ENCODE data around the gene SLC6A11.

The SLC6A11 gene

GRCh38 chr3:10790713-10791112 is 25.3 kb upstream of the SLC6A11 start:
- no peak for DNase-seq (ENCODE audit: low read depth, low spot score)

- DNase-seq (ENCODE audit: low read depth, low spot score): no peak
These were observed 23.8 kb upstream of the SLC6A11 start for GRCh38 chr3:10792208-10792607.

- DNase-seq (ENCODE audit: low read depth, low spot score): no peak
These were observed 17.2 kb upstream of the SLC6A11 start for GRCh38 chr3:10798600-10799367.

- DNase-seq (ENCODE audit: low read depth, low spot score): no peak
These were observed 11.8 kb upstream of the SLC6A11 start for GRCh38 chr3:10804183-10804648.

- no peak for DNase-seq (ENCODE audit: low read depth, low spot score)
These were observed 10.0 kb upstream of the SLC6A11 start for GRCh38 chr3:10806006-10806405.

GRCh38 chr3:10808130-10808735 is 7.8 kb upstream of the SLC6A11 start:
- no peak for DNase-seq (ENCODE audit: low read depth, low spot score)

- DNase-seq (ENCODE audit: low read depth, low spot score): no peak
These were observed 7.1 kb upstream of the SLC6A11 start for GRCh38 chr3:10808974-10809373.

GRCh38 chr3:10810376-10810775 is 5.7 kb upstream of the SLC6A11 start:
- no peak for DNase-seq (ENCODE audit: low read depth, low spot score)

GRCh38 chr3:10813425-10813824 is 2.6 kb upstream of the SLC6A11 start:
- DNase-seq (ENCODE audit: low read depth, low spot score): no peak

- DNase-seq (ENCODE audit: low read depth, low spot score): no peak
These were observed 1.4 kb upstream of the SLC6A11 start for GRCh38 chr3:10814623-10815022.

GRCh38 chr3:10815487-10815886 is 541 bp upstream of the SLC6A11 start:
- no peak for DNase-seq (ENCODE audit: low read depth, low spot score)

GRCh38 chr3:10816863-10817253 is 830 bp downstream of the SLC6A11 start:
- no peak for DNase-seq (ENCODE audit: low read depth, low spot score)

GRCh38 chr3:10817506-10817905 is 1.5 kb downstream of the SLC6A11 start:
- DNase-seq (ENCODE audit: low read depth, low spot score): no peak

- DNase-seq (ENCODE audit: low read depth, low spot score): no peak
These were observed 6.0 kb downstream of the SLC6A11 start for GRCh38 chr3:10822055-10822454.

- no peak for DNase-seq (ENCODE audit: low read depth, low spot score)
These were observed 6.9 kb downstream of the SLC6A11 start for GRCh38 chr3:10822708-10823515.

- DNase-seq (ENCODE audit: low read depth, low spot score): no peak
These were observed 7.4 kb downstream of the SLC6A11 start for GRCh38 chr3:10823516-10823818.

GRCh38 chr3:10824468-10824867 is 8.4 kb downstream of the SLC6A11 start:
- no peak for DNase-seq (ENCODE audit: low read depth, low spot score)

GRCh38 chr3:10833855-10834414 is 17.9 kb downstream of the SLC6A11 start:
- DNase-seq (ENCODE audit: low read depth, low spot score): no peak

- no peak for DNase-seq (ENCODE audit: low read depth, low spot score)
These were observed 18.9 kb downstream of the SLC6A11 start for GRCh38 chr3:10834951-10835350.

GRCh38 chr3:10835406-10835805 is 19.4 kb downstream of the SLC6A11 start:
- no peak for DNase-seq (ENCODE audit: low read depth, low spot score)

GRCh38 chr3:10836676-10837075 is 20.6 kb downstream of the SLC6A11 start:
- DNase-seq (ENCODE audit: low read depth, low spot score): no peak

- no peak for DNase-seq (ENCODE audit: low read depth, low spot score)
These were observed 21.8 kb downstream of the SLC6A11 start for GRCh38 chr3:10837849-10838248.
